CD4-positive, alpha-beta T cell (primary cell): ENCODE results near the gene USP17L19. TPM values are rescaled to one million over a fixed set of nuclear protein-coding genes. Genes with fewer than 3 reads are reported as not detected.
"Not testable (repeated sequence)": the region's sequence is repeated elsewhere in the genome, so short reads cannot be mapped to it uniquely, and the experiment has no call there.

Experiments
- ATAC-seq: fragments of 200-7000 bp; cut with Tn5 transposase; one replicate; pipeline ENCODE4 v1.10.0; 2022; ENCODE audit warnings: mild to moderate bottlenecking; ENCODE audit not compliant: poor library complexity
- CTCF ChIA-PET: fragments of 350-600 bp; sonication (Branson Sonifier 250); formaldehyde crosslinking; loops from one replicate; lab custom pipeline; 2021; ENCODE audit warnings: antibody characterized with exemption, inconsistent platforms; lab: Charles Lee
- POLR2A ChIA-PET: fragments of 350-600 bp; sonication (Branson Sonifier 250); formaldehyde crosslinking; loops from one replicate; lab custom pipeline; 2021; ENCODE audit warnings: antibody characterized with exemption, inconsistent platforms; lab: Charles Lee
- DNase-seq, 14 experiments: peaks; one replicate each; pipeline ENCODE4 v3.0.0-alpha.2; 2013 to 2020; ENCODE audit warnings: mixed read lengths in 2 of 14
- H3K27ac ChIP-seq, 2 donors: one replicate each; pipeline versions ENCODE4 v1.5.1 to v1.7.0; 2013; ENCODE audit warnings: low read length in 2 of 2, low read depth in 1 of 2, mild to moderate bottlenecking in 1 of 2
- H3K27me3 ChIP-seq, 2 experiments: 1 replicate in 1 of 2; 2 replicates in 1 of 2; pipeline versions ENCODE4 v1.6.1 to v1.7.0; 2013; ENCODE audit warnings: low read length in 2 of 2, control low read depth in 1 of 2, mild to moderate bottlenecking in 1 of 2, moderate library complexity in 1 of 2; ENCODE audit not compliant: insufficient read depth in 2 of 2, control insufficient read depth in 1 of 2
- H3K36me3 ChIP-seq: one replicate; pipeline ENCODE4 v1.6.1; 2013; ENCODE audit warnings: low read length, control low read depth; ENCODE audit not compliant: insufficient read depth
- H3K4me1 ChIP-seq: one replicate; pipeline ENCODE4 v1.6.1; 2013; ENCODE audit warnings: low read length, control low read depth; ENCODE audit not compliant: insufficient read depth
- H3K4me3 ChIP-seq: one replicate; pipeline ENCODE4 v1.5.1; 2013; ENCODE audit warnings: mild to moderate bottlenecking, low read length, moderate library complexity
- H3K9me3 ChIP-seq, 2 experiments: 1 replicate in 1 of 2; 2 replicates in 1 of 2; pipeline versions ENCODE4 v1.6.1 to v1.7.0; 2013; ENCODE audit warnings: low read length in 2 of 2, mild to moderate bottlenecking in 2 of 2, control low read depth in 1 of 2, moderate library complexity in 1 of 2; ENCODE audit not compliant: control insufficient read depth in 1 of 2, insufficient read depth in 1 of 2
- H3K27ac Mint-ChIP-seq: one replicate; pipeline ENCODE4 v1.8.0; 2020; ENCODE audit warnings: mixed read lengths
- H3K27me3 Mint-ChIP-seq: one replicate; pipeline ENCODE4 v1.8.0; 2021; ENCODE audit warnings: mixed read lengths
- H3K36me3 Mint-ChIP-seq: one replicate; pipeline ENCODE4 v1.8.0; 2021; ENCODE audit warnings: low read depth, mixed read lengths
- H3K4me1 Mint-ChIP-seq: one replicate; pipeline ENCODE4 v1.8.0; 2021; ENCODE audit warnings: low read depth, mixed read lengths
- H3K4me3 Mint-ChIP-seq: one replicate; pipeline ENCODE4 v1.8.0; 2020; ENCODE audit warnings: mild to moderate bottlenecking, mixed read lengths
- H3K9me3 Mint-ChIP-seq: one replicate; pipeline ENCODE4 v1.8.0; 2020; ENCODE audit warnings: mixed read lengths
- intact Hi-C, 2 experiments: fragments of 100-400 bp; cut with DNase I in 1 of 2; cut with micrococcal nuclease in 1 of 2; formaldehyde crosslinking; loops; one replicate each; pipeline versions ENCODE4 v1.15.1 to v1.9.0; 2023 to 2025; cut with DNase I, micrococcal nuclease
- polyA plus RNA-seq, 2 donors: library from polyadenylated mRNA; unstranded; fragments of 120-200 nt; gene quantifications; one replicate each; pipeline ENCODE4 v1.2.1, GENCODE V29; 2013
- total RNA-seq, 174 experiments: library from RNA in 2 of 174; stranded (reverse) in 2 of 174; gene quantifications; one replicate each; pipeline ENCODE4 v1.2.3 and lab custom pipeline; 2021 to 2026

Gene USP17L19
- total RNA-seq (not detected), total RNA-seq (lab: John Stamatoyannopoulos, UW) (0 reads per million in 172 experiments)
- polyA plus RNA-seq (2013, experiment 1 of 2) = not detected
- not detected for polyA plus RNA-seq (2013, experiment 2 of 2)

DNA sequence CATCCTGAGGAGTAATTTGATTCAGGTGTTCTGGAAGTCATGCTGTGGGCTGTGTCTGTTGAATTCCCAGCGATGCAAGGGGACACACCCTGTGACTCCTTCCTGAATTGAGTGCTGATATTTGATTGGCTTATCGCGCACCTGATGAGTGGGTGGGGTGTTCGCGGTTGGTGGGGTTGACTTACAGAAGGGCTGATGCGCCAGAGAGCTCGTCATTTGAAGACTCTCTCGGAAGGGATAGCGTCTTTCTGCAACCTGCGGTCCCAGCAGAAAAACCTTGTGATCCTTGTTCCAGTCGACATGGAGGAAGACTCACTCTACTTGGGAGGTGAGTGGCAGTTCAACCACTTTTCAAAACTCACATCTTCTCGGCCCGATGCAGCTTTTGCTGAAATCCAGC, at the start of gene USP17L19:
Gene USP17L19 (plus strand): TSS at position 301 of the 400 bp plus-strand sequence. CDS start 0 bp downstream, at position 301.
- intact Hi-C loops, CTCF ChIA-PET, H3K27ac Mint-ChIP-seq, H3K4me3 ChIP-seq, H3K4me3 Mint-ChIP-seq, H3K36me3 ChIP-seq, H3K27me3 ChIP-seq, DNase-seq, POLR2A ChIA-PET, ATAC-seq, H3K4me1 ChIP-seq, H3K9me3 Mint-ChIP-seq, H3K36me3 Mint-ChIP-seq, H3K27me3 Mint-ChIP-seq, H3K27ac ChIP-seq, H3K9me3 ChIP-seq, H3K4me1 Mint-ChIP-seq: not testable (repeated sequence)

GRCh38 chr4:9210357-9210756, 42.8 kb upstream of the USP17L19 start, which contains the start of gene USP17L10:
Gene USP17L10 (plus strand): TSS chr4:9210657. CDS start chr4:9210657, 0 bp downstream.
- H3K4me3 Mint-ChIP-seq, POLR2A ChIA-PET, H3K4me1 Mint-ChIP-seq: not testable (repeated sequence)

GRCh38 chr4:9214701-9215100, 38.5 kb upstream of the USP17L19 start:
- CTCF ChIA-PET, H3K27ac ChIP-seq, H3K9me3 Mint-ChIP-seq, intact Hi-C loops, H3K27me3 Mint-ChIP-seq, H3K4me3 ChIP-seq, H3K36me3 ChIP-seq, H3K4me3 Mint-ChIP-seq, H3K27ac Mint-ChIP-seq, POLR2A ChIA-PET, H3K4me1 ChIP-seq, H3K36me3 Mint-ChIP-seq, H3K27me3 ChIP-seq, H3K9me3 ChIP-seq, H3K4me1 Mint-ChIP-seq, ATAC-seq: not testable (repeated sequence)
- DNase-seq = peak in 1 of 14 experiments; percentile 3

More at GRCh38 chr4:9210357-9210756, 42.8 kb upstream of the USP17L19 start, which contains the start of gene USP17L10:
- H3K36me3 ChIP-seq, ATAC-seq, H3K4me3 ChIP-seq, CTCF ChIA-PET, H3K27ac Mint-ChIP-seq, H3K27me3 ChIP-seq, DNase-seq, H3K27me3 Mint-ChIP-seq, intact Hi-C loops, H3K9me3 Mint-ChIP-seq, H3K27ac ChIP-seq, H3K9me3 ChIP-seq, H3K4me1 ChIP-seq, H3K36me3 Mint-ChIP-seq: not testable (repeated sequence)

DNA sequence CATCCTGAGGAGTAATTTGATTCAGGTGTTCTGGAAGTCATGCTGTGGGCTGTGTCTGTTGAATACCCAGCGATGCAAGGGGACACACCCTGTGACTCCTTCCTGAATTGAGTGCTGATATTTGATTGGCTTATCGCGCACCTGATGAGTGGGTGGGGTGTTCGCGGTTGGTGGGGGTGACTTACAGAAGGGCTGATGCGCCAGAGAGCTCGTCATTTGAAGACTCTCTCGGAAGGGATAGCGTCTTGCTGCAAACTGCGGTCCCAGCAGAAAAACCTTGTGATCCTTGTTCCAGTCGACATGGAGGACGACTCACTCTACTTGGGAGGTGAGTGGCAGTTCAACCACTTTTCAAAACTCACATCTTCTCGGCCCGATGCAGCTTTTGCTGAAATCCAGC, 38.1 kb upstream of the USP17L19 start, which contains the start of gene USP17L11:
Gene USP17L11 (plus strand): TSS at position 301 of the 400 bp plus-strand sequence. CDS start 0 bp downstream, at position 301.
- H3K27ac Mint-ChIP-seq, H3K4me3 ChIP-seq, POLR2A ChIA-PET, H3K27ac ChIP-seq, H3K36me3 Mint-ChIP-seq, H3K27me3 ChIP-seq, H3K9me3 ChIP-seq, H3K4me1 ChIP-seq, H3K4me1 Mint-ChIP-seq, H3K27me3 Mint-ChIP-seq, intact Hi-C loops, CTCF ChIA-PET, DNase-seq, ATAC-seq, H3K9me3 Mint-ChIP-seq, H3K36me3 ChIP-seq, H3K4me3 Mint-ChIP-seq: not testable (repeated sequence)

DNA sequence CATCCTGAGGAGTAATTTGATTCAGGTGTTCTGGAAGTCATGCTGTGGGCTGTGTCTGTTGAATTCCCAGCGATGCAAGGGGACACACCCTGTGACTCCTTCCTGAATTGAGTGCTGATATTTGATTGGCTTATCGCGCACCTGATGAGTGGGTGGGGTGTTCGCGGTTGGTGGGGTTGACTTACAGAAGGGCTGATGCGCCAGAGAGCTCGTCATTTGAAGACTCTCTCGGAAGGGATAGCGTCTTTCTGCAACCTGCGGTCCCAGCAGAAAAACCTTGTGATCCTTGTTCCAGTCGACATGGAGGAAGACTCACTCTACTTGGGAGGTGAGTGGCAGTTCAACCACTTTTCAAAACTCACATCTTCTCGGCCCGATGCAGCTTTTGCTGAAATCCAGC, 33.3 kb upstream of the USP17L19 start, which contains the start of gene USP17L12:
Gene USP17L12 (plus strand): TSS at position 301 of the 400 bp plus-strand sequence. CDS start 0 bp downstream, at position 301.
- H3K4me1 ChIP-seq, H3K4me3 ChIP-seq, H3K9me3 ChIP-seq, H3K27me3 Mint-ChIP-seq, CTCF ChIA-PET, DNase-seq, H3K27me3 ChIP-seq, H3K27ac ChIP-seq, ATAC-seq, H3K36me3 Mint-ChIP-seq, H3K4me1 Mint-ChIP-seq, intact Hi-C loops, H3K9me3 Mint-ChIP-seq, H3K4me3 Mint-ChIP-seq, H3K36me3 ChIP-seq, POLR2A ChIA-PET, H3K27ac Mint-ChIP-seq: not testable (repeated sequence)

DNA sequence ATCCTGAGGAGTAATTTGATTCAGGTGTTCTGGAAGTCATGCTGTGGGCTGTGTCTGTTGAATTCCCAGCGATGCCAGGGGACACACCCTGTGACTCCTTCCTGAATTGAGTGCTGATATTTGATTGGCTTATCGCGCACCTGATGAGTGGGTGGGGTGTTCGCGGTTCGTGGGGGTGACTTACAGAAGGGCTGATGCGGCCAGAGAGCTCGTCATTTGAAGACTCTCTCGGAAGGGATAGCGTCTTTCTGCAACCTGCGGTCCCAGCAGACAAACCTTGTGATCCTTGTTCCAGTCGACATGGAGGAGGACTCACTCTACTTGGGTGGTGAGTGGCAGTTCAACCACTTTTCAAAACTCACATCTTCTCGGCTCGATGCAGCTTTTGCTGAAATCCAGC, 28.6 kb upstream of the USP17L19 start, which contains the start of gene USP17L13:
Gene USP17L13 (plus strand): TSS at position 301 of the 400 bp plus-strand sequence. CDS start 0 bp downstream, at position 301.
- H3K4me3 ChIP-seq, H3K36me3 ChIP-seq, intact Hi-C loops, H3K4me1 Mint-ChIP-seq, H3K4me3 Mint-ChIP-seq, H3K27me3 ChIP-seq, DNase-seq, H3K27ac ChIP-seq, ATAC-seq, H3K9me3 Mint-ChIP-seq, POLR2A ChIA-PET, H3K27ac Mint-ChIP-seq, H3K4me1 ChIP-seq, H3K9me3 ChIP-seq, H3K36me3 Mint-ChIP-seq, H3K27me3 Mint-ChIP-seq, CTCF ChIA-PET: not testable (repeated sequence)

DNA sequence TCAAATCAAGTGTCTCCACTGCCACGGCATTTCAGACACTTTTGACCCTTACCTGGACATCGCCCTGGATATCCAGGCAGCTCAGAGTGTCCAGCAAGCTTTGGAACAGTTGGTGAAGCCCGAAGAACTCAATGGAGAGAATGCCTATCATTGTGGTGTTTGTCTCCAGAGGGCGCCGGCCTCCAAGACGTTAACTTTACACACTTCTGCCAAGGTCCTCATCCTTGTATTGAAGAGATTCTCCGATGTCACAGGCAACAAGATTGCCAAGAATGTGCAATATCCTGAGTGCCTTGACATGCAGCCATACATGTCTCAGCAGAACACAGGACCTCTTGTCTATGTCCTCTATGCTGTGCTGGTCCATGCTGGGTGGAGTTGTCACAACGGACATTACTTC, 22.9 kb upstream of the USP17L19 start:
- H3K27ac ChIP-seq, H3K4me1 ChIP-seq, H3K27me3 ChIP-seq, H3K27me3 Mint-ChIP-seq, H3K36me3 Mint-ChIP-seq, intact Hi-C loops, POLR2A ChIA-PET, H3K27ac Mint-ChIP-seq, ATAC-seq, H3K36me3 ChIP-seq, H3K9me3 Mint-ChIP-seq, H3K4me3 Mint-ChIP-seq, H3K9me3 ChIP-seq, H3K4me3 ChIP-seq, CTCF ChIA-PET, H3K4me1 Mint-ChIP-seq: not testable (repeated sequence)
- peak in 1 of 14 experiments; percentile 24 for DNase-seq
